MCF 10A (cell line): Measurements from ENCODE around the gene CCDC136. TPM values are rescaled to one million over a fixed set of nuclear protein-coding genes. Genes with fewer than 3 reads are reported as not detected.

ENCODE experiments used
- BruUV-seq: library from RNA; stranded (reverse); fragments of 400-500 nt; replicated peaks from 2 replicates; lab custom pipeline; 2021; lab: Mats Ljungman, UMichigan
- CTCF ChIA-PET: fragments of 300-600 bp; sonication (Branson Sonifier 250); formaldehyde crosslinking; extraction: SDS; loops from one replicate; lab custom pipeline; 2021; ENCODE audit warnings: antibody characterized with exemption, inconsistent platforms; lab: Yijun Ruan, JAX
- POLR2A ChIA-PET: fragments of 300-600, 350-650 bp; sonication (Branson Sonifier 250); formaldehyde crosslinking; extraction: SDS; loops from one replicate; lab custom pipeline; 2020; ENCODE audit warnings: antibody characterized with exemption, inconsistent platforms; lab: Yijun Ruan, JAX
- DNase-seq: peaks from one replicate; pipeline ENCODE4 v3.0.0-alpha.2; 2018; ENCODE audit not compliant: unreplicated experiment
- H3K27ac Mint-ChIP-seq: one replicate; pipeline ENCODE4 v1.8.0; 2022; ENCODE audit warnings: mild to moderate bottlenecking, low read depth, mixed read lengths; ENCODE audit not compliant: unreplicated experiment
- H3K27me3 Mint-ChIP-seq: one replicate; pipeline ENCODE4 v1.8.0; 2022; ENCODE audit warnings: mixed read lengths; ENCODE audit not compliant: insufficient read depth, unreplicated experiment
- H3K36me3 Mint-ChIP-seq: one replicate; pipeline ENCODE4 v1.8.0; 2022; ENCODE audit warnings: mild to moderate bottlenecking, moderate library complexity, mixed read lengths; ENCODE audit not compliant: insufficient read depth, unreplicated experiment
- H3K4me1 Mint-ChIP-seq: one replicate; pipeline ENCODE4 v1.8.0; 2022; ENCODE audit warnings: mixed read lengths; ENCODE audit not compliant: insufficient read depth, unreplicated experiment
- H3K4me3 Mint-ChIP-seq: one replicate; pipeline ENCODE4 v1.8.0; 2022; ENCODE audit warnings: mild to moderate bottlenecking, moderate library complexity, mixed read lengths; ENCODE audit not compliant: unreplicated experiment
- H3K9me3 Mint-ChIP-seq: one replicate; pipeline ENCODE4 v1.8.0; 2022; ENCODE audit warnings: mixed read lengths; ENCODE audit not compliant: unreplicated experiment
- CTCF ChIP-seq: fragments of 200-600 bp; IDR thresholded peaks from one replicate; pipeline ENCODE4 v1.8.0; 2022; ENCODE audit warnings: antibody characterized with exemption, mild to moderate bottlenecking; ENCODE audit not compliant: unreplicated experiment
- intact Hi-C: fragments of 100-400 bp; cut with micrococcal nuclease; formaldehyde crosslinking; loops from 2 replicates; pipeline ENCODE4 v1.14.1; 2022
- total RNA-seq: library from RNA; stranded (reverse); gene quantifications from 2 replicates; pipeline ENCODE4 v1.2.3, GENCODE V29; 2022

CCDC136 gene
- total RNA-seq, 1 experiment from 2014 or later = 3.5 TPM

- Mint-ChIP-seq H3K4me3 (no peak overlapping the region), H3K27me3 (peaks cover 20% of the 10 kb centered on the region), H3K4me1 (no peaks in the 10 kb centered on the region), H3K27ac (no peak overlapping the region), H3K9me3 (no peaks in the 10 kb centered on the region), H3K36me3 (no peaks in the 10 kb centered on the region)
- intact Hi-C loops = no loop called here
- CTCF ChIA-PET = interaction anchor here (0.6 kb wide), 1 partner anchor 13 kb away, joined by 3 read pairs; no protein-coding TSS in a partner anchor
- no peak for DNase-seq
- BruUV-seq = no TSS peak
- POLR2A ChIA-PET = no interaction called here
- TF ChIP-seq CTCF = no peak
These were observed 56.8 kb downstream of the CCDC136 start for GRCh38 chr7:128848289-128849155.

GRCh38 chr7:128849156-128849515 lies 57.4 kb downstream of the CCDC136 start:
- Mint-ChIP-seq H3K4me3 (no peak overlapping the region), H3K36me3 (no peaks in the 10 kb centered on the region), H3K27me3 (peaks cover 24% of the 10 kb centered on the region), H3K9me3 (no peaks in the 10 kb centered on the region), H3K27ac (no peak overlapping the region), H3K4me1 (no peaks in the 10 kb centered on the region)
- ChIA-PET CTCF (no interaction called here), POLR2A (no interaction called here)
- no peak for TF ChIP-seq CTCF
- DNase-seq = no peak
- intact Hi-C loops = no loop called here
- BruUV-seq = no TSS peak

- Mint-ChIP-seq H3K9me3 (no peaks in the 10 kb centered on the region), H3K27ac (no peak overlapping the region), H3K36me3 (no peaks in the 10 kb centered on the region), H3K27me3 (peaks cover 27% of the 10 kb centered on the region), H3K4me1 (no peaks in the 10 kb centered on the region), H3K4me3 (peak overlapping the region; percentile 11)
- ChIA-PET POLR2A (no interaction called here), CTCF (interaction anchor here (0.5 kb wide), 1 partner anchor 149 kb away, joined by 3 read pairs; no protein-coding TSS in a partner anchor)
- no TSS peak for BruUV-seq
- intact Hi-C loops = no loop called here
- no peak for TF ChIP-seq CTCF
- DNase-seq = no peak
These were observed 58.2 kb downstream of the CCDC136 start for GRCh38 chr7:128849804-128850490.

- Mint-ChIP-seq H3K4me3 (no peak overlapping the region), H3K9me3 (no peaks in the 10 kb centered on the region), H3K27ac (no peak overlapping the region), H3K36me3 (no peaks in the 10 kb centered on the region), H3K27me3 (peaks cover 45% of the 10 kb centered on the region), H3K4me1 (no peaks in the 10 kb centered on the region)
- ChIA-PET CTCF (no interaction called here), POLR2A (no interaction called here)
- intact Hi-C loops = no loop called here
- BruUV-seq = no TSS peak
- TF ChIP-seq CTCF = no peak
- no peak for DNase-seq
These were observed 60.9 kb downstream of the CCDC136 start for GRCh38 chr7:128852537-128853254.
